ENCODE data around the gene SZRD1.

DNA sequence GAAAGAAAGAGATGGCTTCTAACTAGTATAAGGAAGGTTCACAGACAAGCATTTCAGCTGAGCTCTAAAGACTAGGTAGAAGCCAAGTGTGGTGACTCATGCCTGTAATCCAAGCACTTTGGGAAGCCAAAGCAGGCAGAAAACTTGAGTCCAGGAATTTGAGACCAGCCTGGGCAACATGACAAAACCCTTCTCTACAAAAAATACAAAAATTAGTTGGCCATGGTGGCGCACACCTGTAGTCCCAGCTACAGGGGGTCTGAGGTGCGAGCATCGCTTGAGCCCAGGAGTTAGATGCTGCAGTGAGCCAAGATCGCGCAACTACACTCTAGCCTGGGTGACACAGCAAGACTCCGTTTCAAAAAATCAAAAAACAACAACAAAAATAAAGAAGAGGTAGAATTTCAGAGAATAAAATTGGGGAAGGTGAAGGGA lies 42.6 kb upstream of the SZRD1 start:
- TF ChIP-seq, protein P1, sequence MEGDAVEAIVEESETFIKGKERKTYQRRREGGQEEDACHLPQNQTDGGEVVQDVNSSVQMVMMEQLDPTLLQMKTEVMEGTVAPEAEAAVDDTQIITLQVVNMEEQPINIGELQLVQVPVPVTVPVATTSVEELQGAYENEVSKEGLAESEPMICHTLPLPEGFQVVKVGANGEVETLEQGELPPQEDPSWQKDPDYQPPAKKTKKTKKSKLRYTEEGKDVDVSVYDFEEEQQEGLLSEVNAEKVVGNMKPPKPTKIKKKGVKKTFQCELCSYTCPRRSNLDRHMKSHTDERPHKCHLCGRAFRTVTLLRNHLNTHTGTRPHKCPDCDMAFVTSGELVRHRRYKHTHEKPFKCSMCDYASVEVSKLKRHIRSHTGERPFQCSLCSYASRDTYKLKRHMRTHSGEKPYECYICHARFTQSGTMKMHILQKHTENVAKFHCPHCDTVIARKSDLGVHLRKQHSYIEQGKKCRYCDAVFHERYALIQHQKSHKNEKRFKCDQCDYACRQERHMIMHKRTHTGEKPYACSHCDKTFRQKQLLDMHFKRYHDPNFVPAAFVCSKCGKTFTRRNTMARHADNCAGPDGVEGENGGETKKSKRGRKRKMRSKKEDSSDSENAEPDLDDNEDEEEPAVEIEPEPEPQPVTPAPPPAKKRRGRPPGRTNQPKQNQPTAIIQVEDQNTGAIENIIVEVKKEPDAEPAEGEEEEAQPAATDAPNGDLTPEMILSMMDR (IDR thresholded peaks at IDR 0.05; ENCODE audit: extremely low read depth in 1 of 2, insufficient read depth in 1 of 2, low read depth in 1 of 2, low read length in 2 of 2) = no peak
- TF ChIP-seq POLR2A (IDR thresholded peaks at IDR 0.05; ENCODE audit: low read depth, low read length) = no peak

All from endothelial cell of umbilical vein (primary cell).